NCI-H526 (cell line): ENCODE results near the gene GRHL3.

Experiments used
- DNase-seq, 2 experiments: peaks; one replicate each; lab custom pipeline; 2025; lab: John Stamatoyannopoulos, UW

The GRHL3 gene

GRCh38 chr1:24293392-24294227 lies 25.5 kb upstream of the GRHL3 start:
- no peak for DNase-seq

GRCh38 chr1:24294228-24294672 lies 24.9 kb upstream of the GRHL3 start:
- no peak for DNase-seq

- no peak for DNase-seq
Measured at GRCh38 chr1:24294716-24295371, 24.3 kb upstream of the GRHL3 start.

DNA sequence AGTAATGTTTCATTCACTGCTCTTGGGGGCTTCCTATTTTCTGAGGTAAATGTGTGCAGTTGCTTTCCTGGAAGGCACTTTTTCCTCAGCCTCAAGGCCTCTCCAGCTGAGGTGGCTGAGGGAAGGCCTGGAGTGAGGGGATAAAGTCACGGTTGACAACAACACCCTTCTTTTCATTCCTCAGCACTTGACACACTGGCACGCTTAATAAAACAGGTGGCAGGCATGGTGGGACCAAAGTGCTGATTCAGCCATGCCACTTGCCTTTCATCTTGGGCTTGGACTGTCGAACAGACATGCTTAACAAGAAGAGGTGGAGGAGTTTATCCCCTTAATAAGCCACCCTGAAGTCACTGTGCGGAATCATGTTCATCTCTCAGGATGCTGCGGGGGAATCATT lies 23.6 kb upstream of the GRHL3 start:
- DNase-seq: no peak

GRCh38 chr1:24297187-24297851 lies 21.8 kb upstream of the GRHL3 start:
- no peak for DNase-seq

DNA sequence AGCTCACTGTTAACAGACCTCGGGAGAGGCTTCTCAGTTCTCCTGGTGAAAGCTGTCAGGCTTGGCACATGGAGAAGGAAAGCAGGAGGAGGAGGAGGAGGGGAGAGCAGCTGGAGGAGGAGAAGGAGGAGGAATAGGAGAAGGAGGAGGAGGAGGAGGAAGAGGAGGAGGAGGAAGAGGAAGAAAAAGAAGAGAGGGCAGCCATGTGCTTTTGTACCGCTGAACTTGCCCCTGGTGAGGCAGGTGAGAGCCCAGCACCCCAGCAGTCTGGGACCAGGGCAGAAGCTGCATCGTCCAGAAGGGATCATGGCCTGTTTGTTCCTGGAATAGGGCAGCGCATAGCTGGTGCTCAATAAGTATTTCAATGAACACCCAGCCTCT lies 21.3 kb upstream of the GRHL3 start:
- DNase-seq: no peak

DNA sequence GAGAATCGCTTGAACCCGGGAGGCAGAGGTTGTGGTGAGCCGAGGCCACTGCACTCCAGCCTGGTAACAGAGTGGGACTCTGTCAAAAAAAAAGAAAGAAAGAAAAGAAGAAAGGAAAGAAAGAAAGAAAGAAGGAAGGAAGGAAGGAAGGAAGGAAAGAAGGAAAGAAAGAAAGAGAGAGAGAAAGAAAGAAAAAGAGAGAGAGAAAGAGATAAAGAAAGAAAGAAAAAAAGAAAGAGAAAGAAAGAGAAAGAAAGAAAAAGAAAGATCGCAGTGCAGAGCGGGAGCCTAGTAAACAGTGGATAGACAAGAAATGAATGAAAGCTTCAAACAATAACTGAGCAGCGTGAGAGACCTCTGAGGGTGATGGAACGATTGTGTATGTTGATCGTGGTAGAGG lies 20.6 kb upstream of the GRHL3 start:
- no peak for DNase-seq

DNA sequence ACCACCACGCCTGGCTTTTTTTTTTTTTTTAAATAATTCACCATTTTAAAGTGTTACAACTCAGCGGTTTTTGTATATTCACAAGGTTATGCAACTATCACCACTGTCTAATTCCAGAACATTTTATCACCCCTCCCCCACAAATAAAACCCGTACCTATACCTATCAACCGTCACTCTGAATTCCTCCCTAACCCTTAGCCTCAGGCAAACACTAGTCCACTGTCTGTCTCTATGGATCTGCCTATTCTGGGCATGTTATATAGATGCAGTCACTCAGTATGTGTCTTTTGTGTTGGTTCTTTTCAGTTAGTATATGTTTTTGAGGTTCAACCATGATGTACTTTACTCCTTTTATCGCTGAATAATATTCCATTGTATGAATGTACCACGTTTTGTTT lies 19.3 kb upstream of the GRHL3 start:
- DNase-seq: no peak

DNA sequence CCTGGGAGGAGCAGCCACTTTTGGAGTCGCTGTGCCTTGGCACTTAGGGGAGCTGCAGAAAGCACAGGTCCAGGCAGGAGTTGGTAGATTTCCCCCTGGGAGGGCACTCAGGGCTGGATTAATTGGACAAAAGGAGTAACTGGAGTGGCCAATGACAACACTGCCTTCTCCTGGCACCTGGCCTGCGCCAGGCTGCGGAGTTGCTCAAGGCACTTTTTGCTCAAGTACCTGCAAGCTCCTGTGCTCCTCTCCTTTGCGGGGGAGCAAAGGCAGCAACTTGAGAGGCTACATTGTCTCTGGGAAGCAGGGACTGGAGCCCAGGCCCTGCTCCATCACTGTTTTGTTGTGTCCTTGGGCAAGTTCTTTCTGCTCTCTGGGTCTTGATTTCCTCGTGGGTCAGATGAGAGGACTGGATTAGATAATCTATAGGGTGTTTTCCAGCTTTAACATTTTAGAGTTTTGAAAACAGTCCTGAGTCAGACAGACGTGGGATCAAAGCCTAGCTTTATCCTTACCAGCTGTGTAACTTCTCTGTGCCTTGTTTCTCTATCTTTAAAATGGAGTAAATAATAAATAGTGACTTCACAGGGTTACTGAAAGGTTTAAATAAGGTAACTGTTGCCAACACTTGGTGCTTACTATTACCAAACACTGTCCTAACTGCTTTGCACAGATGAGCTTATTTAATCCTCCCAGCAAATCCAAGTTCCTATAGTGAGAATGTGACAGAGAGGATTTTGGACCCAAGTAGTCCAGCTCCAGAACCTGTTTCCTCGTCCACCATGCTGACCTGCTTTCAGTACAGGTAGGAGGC lies 18.0 kb upstream of the GRHL3 start:
- DNase-seq: no peak

- peak in 1 of 2 experiments; percentile 13 for DNase-seq
Measured at GRCh38 chr1:24301785-24302175, 17.4 kb upstream of the GRHL3 start.

- no peak for DNase-seq
Measured at GRCh38 chr1:24302209-24302611, 16.9 kb upstream of the GRHL3 start.

DNA sequence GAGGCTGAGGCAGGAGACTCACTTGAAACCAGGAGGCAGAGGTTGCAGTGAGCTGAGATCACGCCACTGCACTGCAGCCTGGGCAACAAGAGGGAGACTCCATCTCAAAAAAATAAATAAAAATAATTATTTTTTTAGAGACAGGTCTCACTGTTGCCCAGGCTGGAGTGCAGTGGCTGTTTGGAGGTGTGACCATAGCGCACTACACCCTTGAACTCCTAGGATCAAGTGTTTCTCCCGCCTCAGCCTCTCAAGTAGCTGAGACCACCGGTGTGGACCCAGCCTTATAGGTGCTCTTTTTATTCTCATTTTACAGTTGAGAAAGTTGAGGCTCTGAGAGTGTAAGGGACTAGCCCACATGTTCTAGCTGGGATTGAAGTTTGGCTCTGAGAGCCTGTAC lies 15.6 kb upstream of the GRHL3 start:
- DNase-seq: no peak

DNA sequence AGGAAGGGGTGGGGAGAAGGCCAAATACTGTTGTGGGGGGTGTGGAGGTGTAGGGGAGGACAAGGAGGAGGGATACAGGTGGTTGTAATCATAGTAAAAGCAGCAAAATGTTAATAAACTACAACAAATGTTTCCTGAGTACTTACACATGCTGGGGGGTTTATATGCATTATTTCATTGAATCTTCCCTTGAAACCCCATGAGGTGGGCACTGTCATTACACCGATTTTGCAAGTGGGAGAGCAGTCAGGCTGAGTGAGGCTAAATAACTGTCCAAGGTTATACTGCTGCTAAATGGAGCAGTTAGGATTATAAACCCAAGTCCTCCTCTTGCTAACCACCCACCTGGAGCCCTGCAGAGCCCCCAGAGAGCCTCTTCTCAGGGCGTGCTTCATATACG lies 14.4 kb upstream of the GRHL3 start:
- DNase-seq: no peak

DNA sequence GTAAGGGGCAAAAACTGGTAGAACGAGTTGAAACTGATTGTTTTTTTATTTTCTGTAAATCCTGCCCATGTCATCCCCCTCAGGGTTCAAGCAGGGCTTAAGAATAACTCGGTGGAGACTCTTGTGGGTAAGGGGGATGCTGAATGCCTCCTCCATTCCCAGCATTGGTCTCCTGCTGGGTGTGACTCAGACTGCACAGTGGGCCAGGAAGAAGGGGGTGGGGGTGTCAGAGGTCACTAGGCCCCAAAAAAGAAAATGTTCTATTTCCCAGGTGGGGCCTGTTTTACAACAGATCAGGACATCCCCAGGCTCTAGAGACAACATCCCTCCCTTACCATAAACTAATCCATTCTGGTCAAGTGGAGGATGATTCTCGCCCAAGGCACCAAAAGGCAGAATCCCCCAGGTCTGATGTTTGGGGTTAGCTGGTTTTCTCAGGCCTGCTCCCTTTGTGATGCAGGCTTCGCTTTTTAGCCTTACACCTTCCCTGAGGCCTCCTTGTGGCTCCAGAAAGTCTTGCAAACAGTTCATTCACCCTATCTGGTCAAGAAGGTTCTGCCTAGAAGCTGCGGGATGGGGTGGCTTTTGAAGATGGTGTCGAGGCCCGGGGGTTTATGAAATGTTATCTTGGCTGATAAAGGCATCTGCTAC lies 10.7 kb upstream of the GRHL3 start:
- no peak for DNase-seq

DNA sequence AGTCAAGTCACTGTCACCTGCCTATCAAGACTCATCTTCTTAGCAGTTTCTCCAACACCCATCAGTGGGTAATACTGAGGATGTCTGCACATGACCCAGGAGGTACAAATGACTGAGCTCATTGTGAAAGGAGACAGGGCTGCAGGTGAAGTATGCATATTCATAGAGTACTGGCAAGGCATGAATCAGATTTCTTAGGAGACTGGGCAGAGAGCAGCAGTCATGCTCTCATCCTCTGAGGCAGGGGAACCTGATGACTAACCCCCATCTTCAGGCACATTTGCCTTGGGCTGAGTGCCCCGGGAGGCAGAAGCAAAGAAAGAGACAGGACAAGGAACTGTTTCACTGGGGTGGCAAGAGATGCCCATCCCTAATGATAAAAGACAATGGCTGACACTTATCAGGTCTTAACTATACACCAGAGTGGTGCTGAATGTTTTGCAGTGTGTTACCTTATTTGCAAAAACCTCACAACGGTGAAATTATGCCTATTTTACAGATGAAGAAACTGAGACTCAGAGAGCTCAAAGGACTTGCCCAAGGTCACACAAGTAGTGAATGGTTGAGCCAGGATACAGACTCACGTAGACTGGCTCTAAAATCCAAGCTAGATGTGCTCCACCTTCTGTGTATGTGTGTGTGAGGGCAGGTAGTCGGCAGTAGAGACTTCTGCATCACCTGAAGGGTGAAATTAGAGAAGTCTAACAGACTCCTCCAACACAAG lies 9.2 kb upstream of the GRHL3 start:
- no peak for DNase-seq

GRCh38 chr1:24311234-24311633 lies 7.9 kb upstream of the GRHL3 start:
- no peak for DNase-seq

GRCh38 chr1:24311741-24312140 lies 7.4 kb upstream of the GRHL3 start:
- no peak for DNase-seq

- DNase-seq: peak; percentile 31 to 42
Measured at GRCh38 chr1:24315391-24315790, 3.8 kb upstream of the GRHL3 start.

- no peak for DNase-seq
Measured at GRCh38 chr1:24316645-24317044, 2.5 kb upstream of the GRHL3 start.

DNA sequence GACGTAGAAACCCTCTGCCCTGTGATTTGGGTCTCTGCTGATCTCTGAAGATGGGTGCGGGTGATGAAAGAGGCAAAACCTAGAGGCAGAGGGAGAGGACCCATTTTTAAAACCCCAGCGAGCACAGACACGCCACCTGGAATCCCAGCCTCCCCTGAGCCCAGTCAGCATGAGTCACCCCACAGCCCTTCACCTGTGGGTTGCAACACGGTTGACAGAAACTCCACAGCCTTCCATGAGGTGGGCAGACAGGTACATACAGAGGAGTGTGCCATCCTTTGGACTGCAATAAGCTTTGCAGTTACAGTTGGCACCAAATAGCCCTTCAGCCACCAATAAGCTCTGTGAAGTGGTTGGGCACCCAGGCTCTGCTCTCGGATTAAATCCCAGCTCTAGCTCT lies 2.1 kb upstream of the GRHL3 start:
- DNase-seq: no peak
